HT1080 (cell line): Measurements from ENCODE around the gene CPE. TPM values are rescaled to one million over a fixed set of nuclear protein-coding genes. Genes with fewer than 3 reads are reported as not detected.

Source experiments
- small RNA-seq: library from RNA; depleted of rRNA; stranded (forward); fragments of <200 nt; gene quantifications from one replicate; pipeline ENCODE3, GENCODE V24; 2014
- total RNA-seq: library from RNA; depleted of rRNA; stranded (reverse); fragments of >200 nt; shearing (Covaris generic); gene quantifications from 2 replicates; pipeline ENCODE4 v1.2.3, GENCODE V29; 2014; rRNA removed

Gene CPE
- total RNA-seq, 1 experiment from 2014 or later, result 11.4 TPM

Small RNA genes lying within 50 kb of the gene (small RNA-seq; reads per million reads assigned to genes)
- not detected for gene MIR578
- not detected for gene SCGB1D5P

Other genes starting within 250 kb of the CPE start
- gene KLHL2, start 171.4 kb upstream of the CPE start, total RNA-seq, result 19.9 and 20.1 TPM in 2 replicates
- 117 and 178 TPM in 2 replicates for gene MSMO1, start 51.3 kb upstream of the CPE start, total RNA-seq